ENCODE measurements around the gene BIRC3.

The BIRC3 gene

DNA sequence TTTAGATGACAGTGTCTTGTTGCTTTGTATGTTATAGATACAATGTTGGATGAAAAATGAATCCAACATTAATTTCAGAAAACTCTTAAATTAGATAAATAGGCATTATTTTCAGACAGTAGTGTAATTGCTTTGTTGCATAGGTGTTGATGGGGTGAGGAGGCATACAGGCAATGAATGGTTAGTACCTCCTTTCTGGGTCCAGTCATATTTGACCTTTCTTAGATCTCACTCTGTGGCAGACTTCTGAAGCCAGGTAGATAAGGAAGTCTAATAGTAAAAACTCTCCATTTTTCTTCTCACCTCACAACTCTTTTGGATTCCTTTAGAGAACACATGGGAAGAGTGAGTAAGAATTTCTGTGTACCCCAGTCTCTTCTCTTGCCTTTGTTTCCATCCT is 61.5 kb downstream of the BIRC3 start:
- DNase-seq = no peak

DNA sequence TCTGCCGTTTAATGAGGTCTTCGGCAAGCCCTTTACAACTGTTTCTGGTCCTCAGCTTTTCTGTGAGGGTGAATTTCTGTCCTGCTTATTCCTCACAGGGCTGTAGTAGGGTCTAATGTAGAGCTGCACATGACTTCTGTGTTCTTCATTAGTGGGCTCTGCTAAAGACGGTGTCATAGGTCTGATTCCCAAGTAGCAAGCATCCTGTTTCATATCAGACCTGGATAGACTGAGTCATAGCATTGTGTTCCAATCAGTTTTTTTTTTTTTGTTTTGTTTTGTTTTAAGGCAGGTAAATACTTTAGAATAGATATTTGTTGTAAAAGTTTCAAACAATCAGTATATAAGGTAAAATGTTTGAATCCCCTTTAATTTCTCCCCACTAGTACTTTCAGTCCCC is 65.1 kb downstream of the BIRC3 start:
- DNase-seq = no peak

DNA sequence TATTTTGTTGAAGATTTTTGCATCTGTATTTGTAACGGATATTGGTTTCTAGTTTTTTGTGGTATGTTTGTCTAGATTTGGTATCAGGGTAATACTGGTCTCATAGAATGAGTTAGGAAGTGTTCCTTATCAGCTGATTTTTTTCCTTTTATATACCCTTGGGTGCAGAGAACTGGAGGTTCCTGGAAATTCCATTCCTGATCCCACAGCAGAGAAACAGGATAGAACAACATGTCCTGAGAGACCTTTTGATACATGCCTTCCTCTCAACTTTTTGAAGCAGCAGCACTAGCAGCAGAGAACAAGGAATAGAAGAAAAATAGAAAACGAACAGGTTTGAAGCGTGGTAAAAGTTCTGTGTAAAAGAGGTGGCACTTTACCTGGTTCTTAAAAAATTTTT is 66.6 kb downstream of the BIRC3 start:
- no peak for DNase-seq

DNA sequence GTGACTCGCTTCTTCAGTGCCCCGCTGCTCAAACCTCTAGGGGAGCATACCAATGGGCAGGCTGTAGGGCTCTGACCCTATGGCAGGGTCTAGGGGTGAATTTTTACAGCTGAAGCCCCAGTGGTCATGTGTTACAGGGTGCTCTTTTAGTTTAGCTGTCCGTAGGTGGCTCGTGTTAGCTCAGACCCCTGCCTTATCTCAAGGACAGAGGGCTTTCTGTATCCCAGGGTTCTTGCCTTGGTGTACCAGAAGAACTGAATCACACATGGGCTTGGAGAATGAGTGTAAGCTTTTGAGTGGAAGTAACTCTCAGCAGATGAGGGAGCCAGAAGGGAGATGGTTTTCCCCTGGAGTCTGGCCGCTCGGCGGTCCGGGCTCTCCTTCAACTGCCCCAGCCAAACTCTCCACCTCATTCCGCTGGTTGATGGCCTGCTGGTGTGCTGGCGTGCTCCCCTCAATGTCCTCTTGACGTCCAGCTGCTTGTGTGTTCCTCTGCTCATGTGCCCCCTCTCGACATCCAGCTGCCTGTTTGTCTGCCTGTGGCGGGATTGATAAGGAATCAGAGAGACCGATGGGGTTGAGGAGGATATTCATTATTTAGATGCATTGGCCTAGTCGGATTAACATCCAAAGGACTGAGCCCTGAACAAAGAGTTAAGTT is 67.3 kb downstream of the BIRC3 start:
- DNase-seq = no peak

DNA sequence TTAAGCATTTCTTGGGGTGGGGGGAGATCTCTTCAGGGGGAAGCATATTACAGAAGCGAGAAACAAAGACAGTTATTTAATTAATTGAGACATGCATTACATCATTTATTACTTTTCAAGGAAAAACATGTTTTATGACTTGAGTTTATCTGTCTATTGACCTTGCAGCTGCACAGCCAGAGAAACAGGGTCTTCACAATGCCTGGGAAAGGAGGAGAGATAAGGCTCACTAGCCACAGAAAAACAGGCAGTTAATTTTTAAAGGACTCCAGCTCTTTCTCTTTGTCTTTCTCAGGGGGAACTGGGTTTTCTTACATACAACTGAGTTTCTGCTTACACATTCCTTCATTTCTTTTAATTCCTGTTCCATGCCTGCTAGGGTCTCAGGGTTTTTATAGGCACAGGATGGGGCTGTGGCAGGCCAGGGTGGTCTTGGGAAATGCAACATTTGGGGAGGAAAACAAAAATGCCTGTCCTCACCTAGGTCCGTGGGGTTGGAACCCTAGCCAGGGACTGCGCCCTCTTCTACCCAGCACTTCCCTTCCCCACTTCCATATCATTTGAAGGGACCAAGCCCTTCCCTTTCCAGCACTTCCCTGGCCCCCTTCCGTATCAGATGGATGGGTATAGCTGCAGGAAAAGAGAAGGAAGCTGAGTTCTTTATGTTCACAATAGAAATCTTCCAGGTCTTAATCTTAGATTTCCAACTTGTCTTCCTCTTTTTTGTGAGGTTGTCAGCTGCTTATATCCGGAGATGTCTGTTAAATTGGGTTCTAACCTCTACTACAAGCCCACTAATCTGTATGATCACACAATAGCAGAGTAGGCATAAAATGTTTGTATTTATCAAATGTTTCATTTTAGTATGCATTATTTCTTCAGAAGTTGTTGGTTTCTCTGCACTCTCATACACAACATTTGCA is 68.1 kb downstream of the BIRC3 start:
- no peak for DNase-seq

DNA sequence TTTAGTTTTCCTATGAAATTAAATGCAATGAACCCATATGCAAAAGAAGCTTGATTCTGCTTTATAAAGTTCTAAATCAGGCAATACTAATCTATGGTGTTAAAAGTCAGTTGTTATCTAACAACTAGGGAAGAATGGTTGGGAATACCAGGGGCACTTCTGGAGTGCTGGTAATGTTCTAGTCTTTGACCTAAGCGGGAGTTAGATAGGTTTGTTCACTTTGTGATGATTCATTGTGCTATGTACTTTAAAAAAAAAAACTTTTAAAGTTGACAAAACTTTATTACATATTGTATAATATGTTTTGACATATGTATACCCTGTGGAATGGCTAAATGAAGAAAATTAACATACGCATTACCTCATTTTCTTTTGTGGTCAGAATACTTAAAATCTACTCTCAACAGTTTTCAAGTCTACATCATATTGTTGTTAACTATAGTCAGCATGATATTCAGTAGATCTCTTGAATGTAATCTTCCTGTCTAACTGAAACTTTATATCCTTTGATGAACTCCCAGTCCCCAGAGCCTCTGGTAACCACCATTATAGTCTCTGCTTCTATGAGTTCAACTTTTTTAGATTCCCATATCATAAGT is 69.0 kb downstream of the BIRC3 start:
- DNase-seq = no peak

DNA sequence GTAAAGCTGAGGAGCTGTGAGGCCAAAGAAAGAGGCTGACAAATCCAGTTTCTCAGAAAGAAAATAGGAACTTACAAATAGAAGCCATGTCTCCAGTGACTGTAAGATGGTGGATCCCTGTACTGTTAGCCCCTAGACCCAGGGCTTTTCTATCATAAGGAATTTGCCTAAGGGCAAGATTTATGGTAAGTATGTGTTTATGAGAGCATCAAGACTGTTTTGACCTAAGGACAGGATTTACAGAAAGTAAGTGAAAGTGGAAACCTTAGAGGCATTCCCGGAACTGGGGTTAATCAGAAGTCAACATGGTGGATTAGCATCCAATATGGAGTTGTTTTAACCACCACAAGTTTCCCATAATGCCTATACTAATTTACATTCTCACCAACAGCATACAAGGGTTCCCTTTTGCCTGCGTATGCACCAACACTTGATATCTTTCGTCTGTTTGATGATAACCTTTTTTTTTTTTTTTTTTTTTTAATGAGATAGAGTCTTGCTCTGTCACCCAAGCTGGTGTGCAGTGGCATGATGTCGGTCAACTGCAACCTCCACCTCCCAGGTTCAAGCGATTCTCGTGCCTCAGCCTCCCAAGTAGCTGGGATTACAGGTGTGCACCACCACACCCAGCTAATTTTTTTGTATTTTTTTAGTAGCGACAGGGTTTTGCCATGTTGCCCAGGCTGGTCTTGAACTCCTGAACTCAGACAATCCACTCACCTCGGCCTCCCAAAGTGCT is 69.9 kb downstream of the BIRC3 start:
- DNase-seq = no peak
